ENCODE results near the gene PLXNA2. TPM values are rescaled to one million over a fixed set of nuclear protein-coding genes. Genes with fewer than 3 reads are reported as not detected.

Gene PLXNA2
- total RNA-seq, 1 experiment from 2014 or later, result 0.89 TPM

- H3K79me2 ChIP-seq (ENCODE audit: insufficient read depth, low read length), result no peaks in the 10 kb centered on the region
These were observed 11.9 kb upstream of the PLXNA2 start for GRCh38 chr1:208256091-208256490.

More at GRCh38 chr1:208256091-208256490, 11.9 kb upstream of the PLXNA2 start:
- ATAC-seq (no peak), DNase-seq (ENCODE audit: low read depth, low spot score) (no peak)
- H3K9me2 ChIP-seq (ENCODE audit: insufficient read depth), result no peaks in the 10 kb centered on the region
- H3K9me3 ChIP-seq (ENCODE audit: control insufficient read depth in 1 of 2, insufficient read depth in 1 of 2, low read depth in 1 of 2, low read length in 2 of 2), result no peaks in the 10 kb centered on the region
- TF ChIP-seq SRF (IDR thresholded peaks at IDR 0.05; ENCODE audit: low read depth) (no peak), ZNF274 (IDR thresholded peaks at IDR 0.05; ENCODE audit: low read depth, low read length) (no peak), YY1 (IDR thresholded peaks at IDR 0.05; ENCODE audit: extremely low read depth, insufficient replicate concordance, low read depth, low read length) (no peak), JUND (IDR thresholded peaks at IDR 0.05) (no peak), EGR1 (IDR thresholded peaks at IDR 0.05; ENCODE audit: low read depth) (no peak), TCF7L2 (IDR thresholded peaks at IDR 0.05; ENCODE audit: borderline replicate concordance, extremely low read depth, insufficient read depth, insufficient read length) (no peak), FOSL1 (IDR thresholded peaks at IDR 0.05; ENCODE audit: low read depth) (no peak), POLR2A (IDR thresholded peaks at IDR 0.05; ENCODE audit: borderline replicate concordance, extremely low read depth, insufficient read depth, insufficient read length) (no peak), MAX (IDR thresholded peaks at IDR 0.05) (no peak), RAD21 (IDR thresholded peaks at IDR 0.05; ENCODE audit: low read depth) (no peak), SP1 (IDR thresholded peaks at IDR 0.05; ENCODE audit: low read depth) (no peak), REST (IDR thresholded peaks at IDR 0.05; ENCODE audit: low read depth) (no peak), SIN3A (IDR thresholded peaks at IDR 0.05; ENCODE audit: low read depth) (no peak), CBX3 (IDR thresholded peaks at IDR 0.05; ENCODE audit: low read depth) (no peak), EZH2 (IDR thresholded peaks at IDR 0.05) (no peak)
- TF ChIP-seq, protein P1, sequence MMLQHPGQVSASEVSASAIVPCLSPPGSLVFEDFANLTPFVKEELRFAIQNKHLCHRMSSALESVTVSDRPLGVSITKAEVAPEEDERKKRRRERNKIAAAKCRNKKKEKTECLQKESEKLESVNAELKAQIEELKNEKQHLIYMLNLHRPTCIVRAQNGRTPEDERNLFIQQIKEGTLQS (IDR thresholded peaks at IDR 0.05), result no peak
- H3K36me3 ChIP-seq (ENCODE audit: control insufficient read depth in 1 of 2, insufficient read depth in 2 of 2, low read length in 2 of 2), result no peaks in the 10 kb centered on the region
- no peaks in the 10 kb centered on the region for H4K20me1 ChIP-seq (ENCODE audit: insufficient read depth)
- CTCF ChIA-PET, result no interaction called here
- no peak overlapping the region for H2AFZ ChIP-seq (ENCODE audit: low read depth, low read length, poor library complexity, severe bottlenecking)
- no TSS peak for BruUV-seq (replicated peaks)
- no peak overlapping the region for H3K9ac ChIP-seq (ENCODE audit: low read length)
- POLR2A ChIA-PET, result no interaction called here
- intact Hi-C loops (cut with micrococcal nuclease), result no loop called here
- RAD21 ChIA-PET (ENCODE audit: low non-redundant PET in 1 of 2, low total read pairs in 2 of 2, uncharacterized antibody in 2 of 2, unreplicated experiment in 2 of 2), result no interaction called here
- H3K4me1 ChIP-seq (ENCODE audit: control insufficient read depth in 1 of 2, insufficient read depth in 2 of 2, low read length in 2 of 2), result no peaks in the 10 kb centered on the region
- H3K4me3 ChIP-seq (replicated peaks in 1 of 2; ENCODE audit: low read depth in 1 of 2, low read length in 2 of 2), result no peak overlapping the region
- no peak overlapping the region for H3K27ac ChIP-seq (ENCODE audit: low read depth, low read length)
- H3K27me3 ChIP-seq (ENCODE audit: insufficient read depth, low read length), result peaks cover 85% of the 10 kb centered on the region
- no peak overlapping the region for H3K4me2 ChIP-seq (ENCODE audit: low read length)

All from HCT116 (cell line).